ENCODE results near the gene MYBPHL.
"Not testable (repeated sequence)": the region's sequence is repeated elsewhere in the genome, so short reads cannot be mapped to it uniquely, and the experiment has no call there.

Gene MYBPHL

DNA sequence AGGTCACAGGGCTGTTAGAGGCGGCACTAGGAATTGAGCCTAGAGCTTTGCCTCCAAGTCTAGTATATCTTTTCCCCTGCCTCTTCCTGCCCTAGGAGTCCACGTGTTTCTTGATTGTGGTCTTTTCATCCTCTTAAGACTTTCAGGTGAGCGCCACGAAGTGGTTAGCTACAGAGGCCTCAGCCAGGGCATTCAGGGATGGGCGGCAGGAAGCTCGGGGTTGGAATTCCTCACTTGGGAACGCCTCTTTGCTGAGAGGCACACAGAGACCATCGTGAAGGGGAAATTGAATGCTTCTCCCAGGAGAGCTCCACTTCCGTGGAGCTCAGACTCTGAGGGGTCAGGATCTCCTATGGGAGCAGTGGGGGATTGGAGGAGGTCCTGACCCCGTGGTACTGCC, 820 bp downstream of the MYBPHL start:
- DNase-seq (ENCODE audit: low read depth in 2 of 2), result not testable (repeated sequence)

DNA sequence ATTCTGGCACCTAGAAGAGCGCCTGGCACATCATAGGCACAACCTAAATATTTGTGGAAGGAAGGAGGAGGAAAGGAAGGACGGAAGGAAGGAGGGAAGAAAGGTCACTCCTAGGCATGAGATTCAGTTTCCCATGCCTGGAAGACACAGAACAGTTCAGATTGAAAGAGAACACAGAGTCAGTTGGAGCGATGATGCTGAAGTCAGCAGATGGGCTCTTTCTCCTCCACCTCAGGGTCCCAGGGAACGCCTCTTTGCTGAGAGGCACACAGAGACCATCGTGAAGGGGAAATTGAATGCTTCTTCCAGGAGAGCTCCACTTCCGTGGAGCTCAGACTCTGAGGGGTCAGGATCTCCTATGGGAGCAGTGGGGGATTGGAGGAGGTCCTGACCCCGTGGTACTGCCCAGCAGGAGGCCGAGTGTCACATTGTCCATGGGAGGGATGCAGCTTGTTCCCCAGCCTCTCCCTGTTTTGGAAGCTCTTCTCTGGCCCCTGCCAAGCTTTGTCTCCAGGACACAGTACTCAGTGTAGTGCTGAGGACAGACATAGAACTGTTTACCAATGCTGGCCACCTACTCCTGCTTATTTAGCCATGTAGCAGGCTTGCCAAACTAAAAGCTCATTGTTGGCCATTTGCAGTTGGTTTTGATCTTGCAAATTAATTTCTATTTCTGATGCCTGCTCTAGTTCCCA, 2.4 kb downstream of the MYBPHL start:
- no peak for DNase-seq (ENCODE audit: low read depth in 2 of 2)

DNA sequence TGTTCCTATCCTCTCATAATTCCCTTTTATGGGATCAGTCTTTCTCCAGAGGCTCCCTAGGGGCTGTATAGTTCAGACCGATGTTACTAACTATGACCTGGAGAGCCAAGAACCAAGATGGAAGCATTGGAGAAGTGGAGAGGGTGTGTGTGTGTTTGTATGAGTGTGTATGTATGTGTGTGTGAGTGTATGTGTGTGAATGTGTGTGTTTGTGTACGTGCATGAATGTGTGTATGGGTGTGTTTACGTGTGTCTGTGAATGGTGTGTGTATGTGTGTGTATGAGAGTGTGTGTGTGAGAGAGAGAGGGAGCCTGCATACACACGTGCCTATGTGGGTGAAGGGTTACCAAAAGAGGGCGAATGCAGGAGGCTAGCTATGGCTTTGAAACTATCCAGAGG, 4.9 kb downstream of the MYBPHL start:
- DNase-seq (ENCODE audit: low read depth in 2 of 2), result no peak

DNA sequence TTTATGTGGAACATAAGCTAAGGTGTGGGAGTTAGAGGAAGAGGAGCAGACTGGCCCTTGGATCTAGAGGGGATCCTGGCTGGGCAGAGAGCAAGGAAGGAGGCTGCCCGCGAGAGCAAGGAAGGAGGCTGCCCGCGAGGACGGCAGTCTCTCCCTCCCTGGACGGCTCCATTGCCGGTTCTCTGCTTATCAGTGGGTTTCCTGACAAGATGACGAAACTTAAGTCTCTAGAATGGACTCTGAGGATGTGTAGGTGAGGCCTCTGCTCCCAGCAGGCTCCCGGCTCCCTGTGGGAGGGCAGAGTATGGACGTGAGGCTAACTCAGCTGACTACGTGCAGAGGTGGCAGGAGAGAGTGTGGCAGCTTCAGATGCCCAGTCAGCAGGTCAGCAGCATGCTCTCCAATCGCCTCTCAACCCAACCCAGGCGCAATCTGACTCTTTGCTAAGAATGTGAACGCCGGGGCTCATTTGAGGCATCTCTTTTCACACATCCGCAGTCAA, 6.1 kb downstream of the MYBPHL start:
- DNase-seq (ENCODE audit: low read depth in 2 of 2), result no peak

DNA sequence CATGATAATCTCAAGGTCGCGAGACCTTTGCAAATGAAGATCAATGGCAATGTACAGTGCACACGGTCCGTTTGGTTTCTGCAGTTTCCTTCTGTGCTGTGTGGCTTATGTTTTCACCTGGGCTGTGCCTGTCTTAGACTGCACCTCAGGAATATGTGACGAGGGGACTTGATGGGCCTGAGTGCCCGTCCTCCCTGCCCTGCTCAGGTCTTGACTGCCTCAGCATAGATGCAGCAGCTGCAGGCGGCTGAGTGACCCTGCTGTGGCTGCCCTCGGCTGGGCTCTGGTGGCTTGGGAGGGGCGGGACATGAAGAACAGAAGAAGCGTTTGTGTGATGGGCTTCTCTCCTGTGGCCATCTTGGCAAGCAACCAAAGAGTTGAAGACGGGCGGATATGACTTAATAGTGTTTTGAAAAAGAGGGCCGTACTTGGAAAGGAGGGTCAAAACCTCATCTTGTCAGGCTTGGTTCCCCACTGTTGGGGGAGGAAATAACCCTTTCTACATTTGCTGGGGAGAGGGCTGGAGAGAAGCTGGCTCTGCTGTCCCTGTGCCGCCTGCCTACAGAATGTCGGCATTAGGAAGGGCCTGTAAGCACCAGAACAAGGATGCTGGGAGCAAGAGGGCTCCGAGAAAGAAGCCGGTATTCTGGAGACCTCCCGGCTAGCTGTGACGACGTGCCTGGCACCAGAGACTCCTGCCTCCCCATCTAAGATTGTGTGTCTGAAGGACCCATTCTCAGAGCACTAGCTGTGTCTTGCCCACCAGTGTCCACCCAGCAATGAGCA, 7.1 kb downstream of the MYBPHL start:
- DNase-seq (ENCODE audit: low read depth in 2 of 2), result no peak

DNA sequence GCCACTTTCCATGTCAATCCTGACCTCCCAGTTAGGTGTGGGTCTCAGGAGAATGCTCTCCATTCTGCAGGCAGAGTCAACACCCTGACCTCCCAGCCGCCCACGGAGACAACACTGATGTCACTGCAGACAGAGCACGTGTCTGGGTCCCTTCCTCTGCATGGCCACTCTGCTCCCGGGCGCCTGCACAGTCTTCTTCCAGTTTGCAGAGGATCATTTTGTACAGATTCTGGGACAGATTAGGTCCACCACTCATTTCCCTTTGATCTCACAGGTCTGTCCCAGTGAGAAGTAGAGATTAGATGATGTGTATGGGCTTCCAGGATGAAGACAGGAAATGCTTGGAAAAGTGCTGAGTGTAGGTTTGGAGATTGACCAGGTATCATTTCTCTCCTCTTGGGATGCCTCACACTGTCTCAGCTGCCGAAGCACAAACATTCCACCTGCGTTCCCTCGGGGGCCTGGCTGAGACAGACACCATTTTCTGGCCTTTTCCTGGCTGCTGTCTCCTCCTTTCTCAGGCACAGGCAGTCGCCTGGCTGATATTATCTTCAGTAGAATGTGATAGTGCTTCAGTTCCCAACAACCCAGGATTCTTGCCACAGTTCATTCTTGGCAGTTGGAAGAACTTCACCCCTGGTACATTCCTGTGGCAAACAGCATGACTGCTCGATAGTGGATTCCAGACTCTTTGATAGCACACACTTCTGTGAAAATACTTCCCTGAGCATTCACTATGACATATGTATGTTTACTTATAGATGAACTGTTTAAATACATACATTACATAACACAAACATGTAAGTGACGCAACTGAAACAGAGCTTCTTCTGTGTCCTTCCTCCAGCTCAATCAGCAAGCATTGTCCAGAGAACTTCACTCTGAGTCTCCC, 7.9 kb downstream of the MYBPHL start:
- no peak for DNase-seq (ENCODE audit: low read depth in 2 of 2)

DNA sequence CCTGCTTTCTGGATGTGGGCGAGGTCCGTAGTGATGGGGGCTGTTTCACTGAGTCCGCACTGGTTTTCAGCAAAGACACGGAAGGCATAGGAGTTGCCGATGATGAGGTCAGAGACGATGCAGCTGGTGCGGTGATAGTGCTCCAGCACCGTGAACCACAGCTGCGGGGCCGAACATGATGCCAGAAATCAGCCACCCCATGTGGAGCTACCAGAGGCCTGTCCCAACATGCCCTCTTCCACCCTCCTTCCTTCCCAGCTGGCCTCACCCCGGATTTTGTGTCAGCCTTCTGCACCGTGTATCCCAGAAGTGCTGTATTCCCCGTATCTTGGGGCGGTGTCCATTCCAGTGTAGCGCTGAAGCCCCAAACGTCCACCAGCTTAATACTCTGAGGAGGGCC, 10.0 kb downstream of the MYBPHL start:
- DNase-seq (ENCODE audit: low read depth in 2 of 2), result no peak

DNA sequence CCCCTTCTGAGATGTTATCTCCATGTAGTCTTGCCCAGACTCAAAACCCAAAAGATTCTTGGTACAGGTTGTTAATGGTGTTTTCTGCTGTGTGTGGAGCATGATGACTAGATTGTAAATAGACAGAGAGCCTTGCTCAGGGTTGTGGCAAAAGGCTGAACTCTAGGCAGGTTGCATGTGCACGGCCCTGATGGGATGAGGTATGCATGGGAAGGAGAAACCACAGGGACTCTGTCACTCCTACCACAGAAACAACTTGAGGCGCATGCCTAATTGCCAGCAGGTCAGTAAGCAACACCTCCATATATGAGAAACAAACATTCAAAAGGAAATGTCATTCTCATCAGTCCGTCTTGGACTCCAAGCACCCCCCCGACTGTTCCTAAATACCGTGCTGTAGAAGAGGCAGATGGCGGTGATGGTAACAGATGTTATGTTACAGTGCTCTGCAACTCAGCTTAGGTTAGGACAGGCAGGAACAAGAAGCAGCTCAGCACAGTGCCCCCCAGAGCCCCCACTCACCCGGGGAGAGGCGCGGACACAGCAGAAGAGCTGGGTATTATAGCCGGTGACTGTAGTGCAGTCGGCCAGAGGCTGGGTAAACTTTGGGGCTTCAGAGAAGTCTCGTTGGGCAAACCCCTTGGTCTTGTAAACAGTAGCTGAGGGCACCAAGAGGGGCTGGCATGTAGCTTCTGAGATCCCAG, 10.9 kb downstream of the MYBPHL start:
- DNase-seq (ENCODE audit: low read depth in 2 of 2), result no peak

DNA sequence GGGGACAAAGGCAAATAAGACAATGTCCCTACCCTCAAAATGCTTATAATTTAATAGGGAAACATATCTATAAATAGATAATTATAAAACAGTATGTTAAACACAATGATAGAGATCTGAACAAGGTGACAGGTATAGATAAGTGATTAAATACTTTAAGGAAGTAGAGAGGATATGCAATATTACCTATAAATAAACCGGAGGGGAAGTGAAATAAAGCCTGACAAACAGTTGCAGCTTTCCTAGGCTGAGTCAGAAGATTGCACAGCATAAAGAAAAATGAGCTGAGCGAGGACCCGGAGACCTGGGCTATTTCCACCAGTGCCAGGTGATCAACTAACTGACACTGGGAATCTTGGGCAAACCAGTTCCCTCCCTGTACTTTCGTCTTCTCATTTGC, 12.3 kb downstream of the MYBPHL start:
- DNase-seq (ENCODE audit: low read depth in 2 of 2), result no peak

DNA sequence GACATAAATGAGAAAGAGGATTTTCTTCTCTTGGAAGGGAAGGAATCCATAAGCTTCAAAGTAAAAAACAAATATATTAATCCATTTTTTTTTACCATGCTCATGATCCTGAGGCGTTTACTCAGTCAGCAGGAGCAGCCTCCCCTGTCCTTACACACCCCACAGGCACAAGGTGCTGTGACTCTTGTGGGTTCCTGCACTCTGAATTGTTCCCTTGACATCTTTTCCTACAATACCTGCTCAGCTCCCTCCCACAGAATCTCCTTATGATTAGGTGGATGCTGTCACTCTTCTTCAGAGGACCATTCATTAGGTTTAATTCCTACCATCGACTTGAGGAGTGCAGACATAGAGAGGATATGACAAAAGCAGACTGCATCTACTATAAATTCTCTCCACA, 13.8 kb downstream of the MYBPHL start:
- no peak for DNase-seq (ENCODE audit: low read depth in 2 of 2)

DNA sequence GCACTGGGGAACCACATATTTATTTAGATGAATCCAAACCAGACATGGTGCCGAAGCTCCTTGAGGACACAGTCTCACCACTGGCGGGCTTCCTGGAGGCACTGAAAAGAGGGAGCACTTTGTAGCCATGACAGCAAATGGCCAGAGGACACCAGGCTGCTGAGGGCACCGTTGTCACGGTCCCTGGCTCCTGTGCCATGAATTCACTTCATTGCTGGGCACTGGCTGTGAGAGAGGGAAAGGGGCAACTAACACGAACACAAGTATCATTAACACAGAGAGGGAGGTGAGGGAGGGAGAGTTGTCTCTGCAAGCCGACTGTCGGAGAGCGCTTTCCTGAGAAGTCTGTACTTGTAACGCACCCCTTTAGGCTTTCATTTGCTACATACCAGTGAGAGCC, 14.4 kb downstream of the MYBPHL start:
- no peak for DNase-seq (ENCODE audit: low read depth in 2 of 2)

DNA sequence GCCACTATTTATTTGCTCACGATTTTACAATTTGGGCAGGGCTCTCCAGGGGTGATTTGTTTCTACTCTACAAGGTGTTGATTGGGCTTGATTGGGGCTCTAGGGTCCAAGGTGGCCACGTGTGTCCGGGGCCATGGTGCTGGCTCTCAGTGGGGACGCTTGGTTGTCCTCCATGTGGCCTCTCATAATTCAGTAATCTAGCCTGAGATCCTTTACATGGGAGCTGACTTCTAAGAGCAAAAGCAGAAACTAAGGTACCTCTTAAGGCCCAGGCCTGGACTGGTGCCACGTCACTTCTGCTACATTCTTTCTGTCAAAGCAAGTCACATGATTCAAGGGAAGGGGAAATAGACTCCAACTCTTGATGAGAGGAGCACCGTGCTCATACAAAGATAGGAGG, 15.8 kb downstream of the MYBPHL start:
- no peak for DNase-seq (ENCODE audit: low read depth in 2 of 2)

DNA sequence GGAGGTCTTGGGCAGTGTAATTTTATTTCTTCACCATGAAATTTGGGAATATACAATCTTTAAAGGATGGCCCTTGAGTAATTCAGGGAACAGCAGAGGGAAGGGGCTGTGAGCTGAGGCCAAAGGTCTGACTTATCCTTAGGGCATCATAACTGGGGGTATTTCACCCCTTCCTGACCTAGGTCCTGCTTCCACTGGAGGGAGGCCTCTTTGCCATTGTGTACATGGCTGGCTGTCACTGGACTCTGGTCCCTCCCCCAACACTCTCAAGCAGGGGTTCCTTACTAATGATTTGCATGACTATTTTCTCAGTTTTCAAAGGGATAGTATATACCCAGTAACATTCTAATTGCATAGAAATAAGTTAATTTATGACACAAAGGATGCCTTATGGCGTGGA, 16.7 kb downstream of the MYBPHL start:
- no peak for DNase-seq (ENCODE audit: low read depth in 2 of 2)

DNA sequence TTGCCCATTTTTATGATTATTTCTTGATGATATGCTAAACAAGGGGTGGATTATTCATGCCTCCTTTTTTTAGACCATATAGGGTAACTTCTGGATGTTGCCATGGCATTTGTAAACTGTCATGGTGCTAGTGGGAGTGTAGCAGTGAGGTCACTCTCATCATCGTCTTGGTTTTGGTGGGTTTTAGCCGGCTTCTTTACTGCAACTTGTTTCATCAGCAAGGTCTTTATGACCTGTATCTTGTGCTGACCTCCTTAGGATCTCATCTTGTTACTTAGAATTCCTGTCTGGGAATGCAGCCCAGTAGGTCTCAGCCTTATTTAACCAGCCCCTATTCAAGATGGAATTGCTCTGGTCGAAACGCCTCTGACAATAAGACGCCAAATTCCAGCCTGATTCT, 20.0 kb downstream of the MYBPHL start:
- DNase-seq (ENCODE audit: low read depth in 2 of 2), result not testable (repeated sequence)

DNA sequence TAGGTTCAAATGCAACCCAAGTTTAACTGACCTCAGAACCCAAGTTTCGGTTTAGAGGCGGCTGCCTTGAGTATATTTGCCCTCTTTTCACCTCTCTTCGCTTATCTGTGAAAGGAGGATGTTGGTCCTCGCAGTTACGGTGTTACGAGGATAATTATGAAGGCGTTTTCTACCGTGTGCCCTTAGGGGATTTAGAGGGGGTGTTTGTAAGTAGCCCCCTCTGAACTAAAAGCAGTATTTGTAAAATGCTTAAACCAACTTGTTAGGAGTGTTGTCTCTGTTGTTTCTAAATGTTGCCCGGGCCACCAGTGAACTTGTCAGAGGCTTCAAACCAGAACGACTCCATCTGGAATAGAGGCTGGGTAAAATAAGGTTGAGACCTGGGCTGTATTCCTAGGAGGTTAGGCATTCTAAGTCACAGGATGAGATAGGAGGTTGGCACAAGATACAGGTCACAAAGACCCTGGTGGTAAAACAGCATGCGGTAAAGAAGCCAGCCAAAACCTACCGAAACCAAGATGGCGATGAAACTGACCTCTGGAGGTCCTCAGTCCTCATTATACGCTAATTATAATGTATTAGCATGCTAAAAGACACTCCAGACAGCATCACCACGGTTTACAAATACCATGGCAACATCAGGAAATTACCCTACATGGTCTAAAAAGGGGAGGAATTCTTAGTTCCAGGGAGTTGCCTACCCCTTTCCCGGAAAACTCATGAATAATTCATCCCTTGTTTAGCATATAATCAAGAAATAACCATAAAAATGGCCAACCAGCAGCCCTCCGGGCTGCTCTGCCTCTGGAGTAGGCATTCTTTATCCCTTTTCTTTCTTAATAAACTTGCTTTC, 22.8 kb downstream of the MYBPHL start:
- no peak for DNase-seq (ENCODE audit: low read depth in 2 of 2)

DNA sequence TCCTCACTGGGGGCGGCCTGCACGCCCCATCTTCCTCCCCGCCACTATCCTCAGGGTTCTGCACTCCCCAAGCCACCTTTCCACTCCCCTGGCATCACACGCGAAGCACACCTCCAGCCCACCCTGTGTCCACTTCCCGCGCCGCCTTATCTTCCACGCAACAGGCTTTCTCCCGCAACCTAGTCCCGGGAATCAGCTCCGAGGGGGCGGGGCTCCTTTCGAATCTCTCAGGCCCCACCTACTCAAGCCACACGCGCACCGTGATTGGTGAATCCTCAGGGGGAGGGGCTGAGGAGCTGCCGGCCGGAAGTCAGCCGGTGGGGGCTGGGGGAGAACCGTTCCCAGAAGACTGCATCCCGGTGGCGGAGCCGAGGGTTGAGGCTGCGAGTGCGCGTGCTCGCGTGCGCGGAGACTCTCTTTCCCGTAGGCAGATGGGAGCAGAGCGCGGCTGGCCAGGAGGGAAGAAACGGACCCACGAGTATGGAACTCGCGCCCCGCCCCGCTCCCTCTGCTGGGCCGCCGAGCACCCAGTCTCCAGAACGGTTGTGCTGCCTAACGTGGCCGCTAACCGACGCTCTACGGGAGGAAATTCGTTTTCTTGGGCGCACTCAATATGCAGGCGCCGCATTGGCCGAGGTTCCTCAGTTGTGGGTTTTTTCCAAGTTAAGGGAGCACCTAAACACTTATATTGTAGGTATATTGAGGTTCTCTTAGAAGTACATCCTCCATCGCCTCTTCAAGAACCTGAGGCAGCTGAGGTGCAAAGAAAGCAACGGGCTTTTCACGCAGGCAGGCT, 23.7 kb downstream of the MYBPHL start, which contains the start of gene PSRC1:
Gene PSRC1, minus strand, starts transcription at position 194 of the 796 bp plus-strand sequence.
- DNase-seq (ENCODE audit: low read depth in 2 of 2), result peak; percentile 85

DNA sequence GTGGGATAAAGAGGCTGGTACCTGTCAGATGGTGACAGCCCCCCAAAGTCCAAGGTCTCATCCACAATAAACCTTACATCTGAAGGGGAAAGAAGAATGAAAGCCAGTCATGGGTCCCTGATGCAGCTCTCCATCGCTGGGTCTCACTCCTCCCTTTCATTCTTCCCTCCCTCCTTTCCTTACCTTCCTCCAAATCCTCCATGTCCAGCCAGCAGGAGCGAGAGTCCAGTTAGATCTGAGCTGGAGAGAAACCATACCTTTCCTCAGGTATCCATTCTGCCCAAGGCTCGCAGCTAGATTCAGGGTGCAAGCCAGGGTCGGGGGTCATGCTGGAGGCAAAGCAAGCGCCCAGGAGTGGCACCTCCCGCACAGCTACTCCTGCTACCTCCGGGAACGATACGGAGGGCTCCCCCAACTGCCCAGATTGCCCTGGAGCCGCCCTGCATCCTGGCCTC, 24.3 kb downstream of the MYBPHL start:
- no peak for DNase-seq (ENCODE audit: low read depth in 2 of 2)

DNA sequence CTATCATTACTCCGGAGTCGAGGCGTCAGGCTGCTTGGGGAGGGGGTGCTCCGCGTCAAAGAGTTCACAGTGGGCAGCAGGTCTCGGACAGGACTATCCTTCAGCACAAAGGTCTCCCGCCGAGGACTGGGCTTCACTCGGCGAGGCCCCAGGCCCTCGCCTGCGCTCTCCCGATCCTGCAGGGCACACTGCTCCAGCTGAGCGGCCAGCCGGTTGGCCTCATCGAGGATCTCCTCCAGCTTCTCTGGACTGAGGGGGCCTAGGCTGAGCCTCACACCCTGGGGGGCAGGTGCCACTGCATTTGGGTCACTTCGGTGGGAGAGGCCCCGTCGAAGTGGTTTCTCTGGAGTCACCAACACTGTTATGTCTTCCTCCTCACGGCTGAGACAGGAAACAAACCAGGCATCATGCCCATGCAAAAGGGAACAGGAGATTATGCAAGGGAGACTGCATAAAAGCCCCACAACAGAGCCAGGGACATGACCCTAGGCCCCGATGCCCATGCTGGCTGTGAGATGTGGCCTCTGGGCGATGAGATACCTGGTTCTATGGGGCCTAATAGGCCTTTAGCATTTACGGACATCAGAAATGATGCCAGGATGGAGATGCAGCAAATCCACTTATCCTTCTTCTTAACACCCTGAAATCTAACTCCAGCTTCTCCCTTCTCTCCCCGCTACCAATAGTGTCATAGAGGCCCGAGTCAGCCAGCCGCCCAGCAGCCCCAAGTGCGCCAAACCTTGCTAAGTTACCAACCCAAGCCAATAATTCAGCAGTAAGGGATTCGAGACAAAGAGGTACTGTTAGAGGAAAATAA, 24.9 kb downstream of the MYBPHL start:
- DNase-seq (ENCODE audit: low read depth in 2 of 2), result no peak

DNA sequence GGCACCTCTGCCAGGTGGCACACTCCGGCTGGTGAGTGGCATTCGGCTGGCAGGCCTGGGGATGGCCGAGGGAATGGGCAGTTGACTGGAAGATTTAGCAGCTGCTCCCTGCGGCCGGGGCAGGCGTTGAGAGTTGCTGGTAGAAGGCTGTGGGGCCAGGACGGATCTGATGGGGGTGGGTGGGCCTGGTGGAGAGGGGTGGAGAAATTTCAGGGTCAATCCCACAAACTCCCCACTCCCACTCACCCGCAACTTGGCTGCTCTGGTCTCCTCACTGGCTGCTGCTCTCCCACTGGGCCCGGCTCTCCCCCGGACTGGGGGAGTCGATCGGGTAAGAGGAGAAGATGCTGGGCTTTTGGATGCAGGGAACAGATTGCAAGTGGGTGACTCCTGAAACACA, 25.9 kb downstream of the MYBPHL start:
- no peak for DNase-seq (ENCODE audit: low read depth in 2 of 2)

Measured in stimulated activated CD8-positive, alpha-beta memory T cell treated with anti-CD3 and anti-CD28 coated beads, Interleukin-2, amount 100 ng/mL, for 48 hours (primary cell).